HL-60/S4 treated with retinoic acid at 250 ng/mL for 4 days and 3 days (cell line): ENCODE measurements around the gene GSE1.
"Not testable (repeated sequence)": the region's sequence is repeated elsewhere in the genome, so short reads cannot be mapped to it uniquely, and the experiment has no call there.

ENCODE experiments used
- in situ Hi-C: fragments of 300-500 bp; cut with MboI; formaldehyde crosslinking; loops from 2 replicates; pipeline ENCODE4 v1.7.0; 2022; ENCODE audit warnings: low sequenced_read_pairs

The GSE1 gene

GRCh38 chr16:85589688-85590505, 23.2 kb upstream of the GSE1 start:
- in situ Hi-C loops: no loop called here

DNA sequence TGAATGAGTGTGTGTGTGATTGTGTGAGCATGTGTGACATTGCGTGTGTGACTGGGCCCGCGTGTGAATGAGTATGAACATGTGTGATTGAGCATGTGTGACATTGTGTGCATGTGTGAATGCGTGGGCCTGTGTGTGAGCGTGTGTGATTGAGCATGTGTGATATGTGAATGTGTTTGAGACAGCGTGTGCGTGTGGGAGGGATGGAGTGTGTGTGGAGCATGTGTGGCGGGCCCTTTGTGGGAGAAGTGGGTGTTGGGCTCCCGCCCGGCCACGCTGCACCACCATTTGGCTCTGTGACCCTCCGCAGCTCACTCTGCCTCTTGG, 22.7 kb upstream of the GSE1 start:
- in situ Hi-C loops: no loop called here

- in situ Hi-C loops: no loop called here
Observed at GRCh38 chr16:85591381-85591780, 21.7 kb upstream of the GSE1 start.

- in situ Hi-C loops: not testable (repeated sequence)
Observed at GRCh38 chr16:85592277-85592676, 20.8 kb upstream of the GSE1 start.

- in situ Hi-C loops: no loop called here
Observed at GRCh38 chr16:85592700-85593493, 20.2 kb upstream of the GSE1 start.

DNA sequence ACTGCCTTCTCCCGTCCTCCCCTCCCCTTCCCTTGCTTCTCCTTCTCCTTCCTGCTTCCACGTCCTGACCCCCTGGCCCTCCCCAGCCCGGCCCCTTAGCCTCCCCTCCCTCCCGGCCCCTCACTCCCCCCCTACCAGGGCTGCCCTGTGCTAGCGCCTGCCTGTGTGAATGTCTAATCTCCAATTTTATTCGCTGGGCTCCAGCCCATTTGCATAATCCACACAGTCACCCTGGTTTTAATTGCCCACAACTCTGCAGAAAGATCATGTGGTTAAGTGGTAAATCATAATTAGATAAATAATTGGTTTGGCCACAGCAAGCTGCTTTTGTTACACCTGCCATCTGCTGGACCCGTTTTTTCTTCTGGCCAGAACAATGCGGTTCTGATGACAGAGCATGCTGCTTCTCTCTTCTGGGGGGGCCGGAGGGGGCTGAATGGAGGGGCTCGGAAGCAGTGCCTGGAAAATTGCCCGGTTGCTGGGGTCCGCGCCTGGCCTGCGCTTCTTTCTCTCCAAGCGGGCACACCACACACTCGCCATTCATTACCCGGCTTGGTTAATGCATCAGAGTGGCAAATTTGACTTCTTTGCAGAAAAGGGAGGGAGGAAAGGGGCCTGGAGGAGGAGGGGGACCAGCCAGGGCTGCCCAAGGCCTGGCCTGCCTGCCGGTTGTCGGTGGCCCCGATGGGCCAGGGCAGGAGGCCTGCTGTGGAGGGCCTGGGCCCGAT, 19.5 kb upstream of the GSE1 start:
- in situ Hi-C loops: no loop called here

GRCh38 chr16:85594273-85594977, 18.7 kb upstream of the GSE1 start:
- in situ Hi-C loops: no loop called here

GRCh38 chr16:85594978-85595661, 18.0 kb upstream of the GSE1 start:
- in situ Hi-C loops: no loop called here

GRCh38 chr16:85595812-85596502, 17.2 kb upstream of the GSE1 start:
- in situ Hi-C loops: no loop called here

GRCh38 chr16:85598141-85598540, 15.0 kb upstream of the GSE1 start:
- in situ Hi-C loops: no loop called here

GRCh38 chr16:85600078-85600477, 13.0 kb upstream of the GSE1 start:
- in situ Hi-C loops: loop anchor here (25.0 kb wide), 1 partner anchor 163 kb away; no protein-coding TSS in a partner anchor

DNA sequence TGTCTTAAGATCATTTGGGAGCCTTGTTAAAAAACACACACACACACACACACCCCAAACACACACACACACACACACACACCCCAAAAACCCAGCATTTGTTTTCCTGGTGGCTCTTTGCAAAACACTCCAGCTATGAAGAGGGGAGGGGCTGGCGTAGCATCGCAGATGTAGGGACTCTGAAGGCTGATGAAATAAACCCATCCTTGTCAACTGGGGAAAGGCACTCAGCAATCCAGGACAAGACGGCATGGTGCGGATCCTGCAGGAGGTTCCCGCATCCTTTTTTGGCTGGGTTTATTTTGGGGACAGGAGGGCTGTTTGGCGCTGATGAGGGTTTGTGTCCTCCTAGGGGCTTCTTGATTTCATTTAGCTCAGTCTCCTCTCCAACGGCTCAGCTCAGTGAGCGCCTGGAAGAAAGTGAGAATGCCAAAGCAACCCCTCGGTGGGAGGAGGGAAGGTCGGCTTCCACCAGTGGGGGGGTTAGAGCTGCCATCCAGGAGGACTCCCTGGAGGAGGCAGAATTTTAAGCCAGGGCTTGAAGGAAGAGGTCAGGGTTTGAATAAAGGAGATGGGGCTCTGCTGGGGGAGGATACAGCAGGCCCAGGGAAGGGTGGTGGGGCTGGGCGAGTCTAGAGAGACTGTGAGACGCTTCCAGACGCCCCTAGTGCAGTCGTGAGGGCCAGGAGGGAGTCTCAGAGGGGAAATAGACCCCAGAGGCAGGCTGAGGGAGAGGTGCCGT, 12.4 kb upstream of the GSE1 start:
- in situ Hi-C loops: loop anchor here (25.0 kb wide), 1 partner anchor 163 kb away; no protein-coding TSS in a partner anchor

DNA sequence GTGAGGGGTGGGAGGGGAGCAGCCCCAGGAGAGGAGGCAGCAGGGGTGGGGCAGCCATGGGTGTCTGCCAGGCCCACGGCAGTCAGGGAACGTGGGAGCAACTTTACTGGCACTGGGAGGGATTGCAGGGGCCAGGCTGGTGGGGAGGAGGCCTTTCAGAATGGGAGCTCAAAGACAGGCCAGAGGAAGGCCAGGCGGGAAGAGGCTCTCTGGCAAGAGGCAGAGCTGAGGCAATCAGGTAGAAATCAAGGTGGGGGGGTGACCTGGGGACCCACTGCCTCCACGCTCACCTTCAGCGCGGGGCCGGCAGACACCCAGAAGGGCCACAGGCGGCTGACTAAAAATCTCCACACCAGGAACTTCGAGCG, 11.9 kb upstream of the GSE1 start:
- in situ Hi-C loops: loop anchor here (25.0 kb wide), 1 partner anchor 164 kb away; no protein-coding TSS in a partner anchor

GRCh38 chr16:85601730-85602401, 11.3 kb upstream of the GSE1 start:
- in situ Hi-C loops: loop anchor here (25.0 kb wide), 1 partner anchor 165 kb away; no protein-coding TSS in a partner anchor

GRCh38 chr16:85602402-85603202, 10.5 kb upstream of the GSE1 start:
- in situ Hi-C loops: loop anchor here (25.0 kb wide), 1 partner anchor 165 kb away; no protein-coding TSS in a partner anchor

- in situ Hi-C loops: loop anchor here (25.0 kb wide), 1 partner anchor 166 kb away; no protein-coding TSS in a partner anchor
Observed at GRCh38 chr16:85603203-85603755, 9.8 kb upstream of the GSE1 start.

DNA sequence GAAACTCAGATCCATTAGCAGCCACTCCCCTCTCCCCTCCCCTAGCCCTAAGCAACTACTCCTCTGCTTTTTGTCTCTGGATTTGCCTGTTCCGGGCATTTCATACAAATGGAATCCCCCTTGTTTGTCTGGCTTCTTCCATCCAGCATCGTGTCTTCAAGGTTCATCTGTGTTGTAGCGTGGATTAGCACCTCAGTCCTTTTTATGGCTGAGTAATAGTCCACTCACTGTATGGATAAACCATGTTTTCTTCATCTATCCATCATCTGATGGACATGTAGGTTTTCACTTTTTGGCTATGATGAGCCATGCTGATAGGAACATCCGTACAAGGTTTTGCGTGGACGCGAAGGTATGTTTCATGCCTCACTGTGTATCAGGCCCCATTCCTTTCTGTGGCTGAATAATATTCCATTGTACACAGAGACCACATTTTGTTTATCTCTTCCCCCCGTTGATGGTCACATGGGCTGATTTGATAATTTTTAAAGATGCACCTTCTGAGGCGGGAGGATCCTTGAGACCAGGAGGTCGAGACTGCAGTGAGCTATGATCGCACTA, 8.9 kb upstream of the GSE1 start:
- in situ Hi-C loops: loop anchor here (25.0 kb wide), 1 partner anchor 167 kb away; no protein-coding TSS in a partner anchor
